GM18519 (cell line): ENCODE data around the gene FLNB.

Experiments
- ATAC-seq: cut with Tn5 transposase; IDR thresholded peaks from one replicate; pipeline ENCODE4 v1.9.1; 2021; ENCODE audit warnings: mild to moderate bottlenecking, moderate library complexity; ENCODE audit not compliant: unreplicated experiment, low FRiP score

FLNB gene

GRCh38 chr3:58101499-58102389, 93.5 kb downstream of the FLNB start:
- ATAC-seq = no peak

GRCh38 chr3:58102390-58102750, 94.1 kb downstream of the FLNB start:
- ATAC-seq = no peak

- ATAC-seq = no peak
These were observed 94.8 kb downstream of the FLNB start for GRCh38 chr3:58102976-58103451.

GRCh38 chr3:58104151-58104550, 95.9 kb downstream of the FLNB start:
- ATAC-seq = no peak

- no peak for ATAC-seq
These were observed 96.5 kb downstream of the FLNB start for GRCh38 chr3:58104712-58105111.

GRCh38 chr3:58105196-58105595, 97.0 kb downstream of the FLNB start:
- ATAC-seq = no peak

GRCh38 chr3:58106061-58106460, 97.8 kb downstream of the FLNB start:
- no peak for ATAC-seq

GRCh38 chr3:58106640-58107039, 98.4 kb downstream of the FLNB start:
- ATAC-seq = no peak

- no peak for ATAC-seq
These were observed 99.4 kb downstream of the FLNB start for GRCh38 chr3:58107597-58107996.

GRCh38 chr3:58109752-58110151, 101.5 kb downstream of the FLNB start:
- no peak for ATAC-seq

GRCh38 chr3:58111513-58112184, 103.4 kb downstream of the FLNB start:
- ATAC-seq = no peak

- no peak for ATAC-seq
These were observed 103.9 kb downstream of the FLNB start for GRCh38 chr3:58112185-58112535.

- ATAC-seq = no peak
These were observed 107.0 kb downstream of the FLNB start for GRCh38 chr3:58115175-58115574.

GRCh38 chr3:58116161-58116955, 108.1 kb downstream of the FLNB start:
- ATAC-seq = no peak

GRCh38 chr3:58116985-58117384, 108.8 kb downstream of the FLNB start:
- ATAC-seq = no peak

GRCh38 chr3:58117561-58118181, 109.4 kb downstream of the FLNB start:
- no peak for ATAC-seq

GRCh38 chr3:58119186-58119585, 111.0 kb downstream of the FLNB start:
- ATAC-seq = no peak

- ATAC-seq = no peak
These were observed 112.0 kb downstream of the FLNB start for GRCh38 chr3:58120075-58120812.

GRCh38 chr3:58121183-58121582, 113.0 kb downstream of the FLNB start:
- no peak for ATAC-seq
